Spinal cord (tissue), 4 donors: ENCODE results near the gene MN1. TPM values are rescaled to one million over a fixed set of nuclear protein-coding genes. Genes with fewer than 3 reads are reported as not detected.

Source experiments
- polyA plus RNA-seq, 2 donors: library from polyadenylated mRNA; unstranded; fragments of 120-200 nt; gene quantifications; one replicate each; pipeline ENCODE4 v1.2.1, GENCODE V29; 2013; ENCODE audit not compliant: insufficient read length in 2 of 2
- total RNA-seq, 2 donors: library from RNA; depleted of rRNA in 1 of 2; stranded (reverse); fragments of 120-200 nt in 1 of 2; fragments of >200 nt in 1 of 2; gene quantifications; one replicate each; pipeline versions ENCODE4 v1.2.3 to v1.2.4, GENCODE V29; 2013 to 2014

MN1 gene
- total and polyA plus RNA-seq, 4 donors: 9.9 to 27.5 (median 25.4) TPM

Other genes with a start within 250 kb of the MN1 start
- gene PITPNB, start 117.5 kb upstream of the MN1 start, total RNA-seq: 10 to 100 TPM; 23.8 to 56.8 TPM
- gene PITPNB, start 117.5 kb upstream of the MN1 start, polyA plus RNA-seq: 10 to 100 TPM; 59.1 to 65.9 TPM